Activated CD4-positive, alpha-beta T cell treated with anti-CD3 and anti-CD28 coated beads, Interleukin-2, amount 50 U/mL, for 48 hours (primary cell): Measurements from ENCODE around the gene ZBTB9.
"Not testable (repeated sequence)": the region's sequence is repeated elsewhere in the genome, so short reads cannot be mapped to it uniquely, and the experiment has no call there.

Experiments used
- DNase-seq, 2 experiments: peaks; one replicate each; pipeline ENCODE4 v3.0.0-alpha.2; 2020

ZBTB9 gene

GRCh38 chr6:33469661-33470060 is 15.3 kb downstream of the ZBTB9 start:
- no peak for DNase-seq

- no peak for DNase-seq
Measured at GRCh38 chr6:33477864-33478263, 23.5 kb downstream of the ZBTB9 start.

GRCh38 chr6:33481192-33481591 is 26.8 kb downstream of the ZBTB9 start:
- no peak for DNase-seq

GRCh38 chr6:33482620-33483019 is 28.2 kb downstream of the ZBTB9 start:
- DNase-seq: not testable (repeated sequence)

- DNase-seq: no peak
Measured at GRCh38 chr6:33483678-33484077, 29.3 kb downstream of the ZBTB9 start.

GRCh38 chr6:33484673-33485262 is 30.4 kb downstream of the ZBTB9 start:
- DNase-seq: not testable (repeated sequence)

- not testable (repeated sequence) for DNase-seq
Measured at GRCh38 chr6:33485680-33486079, 31.3 kb downstream of the ZBTB9 start.

- DNase-seq: no peak
Measured at GRCh38 chr6:33488339-33488738, 34.0 kb downstream of the ZBTB9 start.

- DNase-seq: no peak
Measured at GRCh38 chr6:33490198-33490597, 35.8 kb downstream of the ZBTB9 start.

- no peak for DNase-seq
Measured at GRCh38 chr6:33490621-33491020, 36.2 kb downstream of the ZBTB9 start.

- DNase-seq: no peak
Measured at GRCh38 chr6:33492093-33492492, 37.7 kb downstream of the ZBTB9 start.

- no peak for DNase-seq
Measured at GRCh38 chr6:33497157-33497556, 42.8 kb downstream of the ZBTB9 start.

- DNase-seq: no peak
Measured at GRCh38 chr6:33502486-33502885, 48.1 kb downstream of the ZBTB9 start.

- DNase-seq: no peak
Measured at GRCh38 chr6:33504486-33504885, 50.1 kb downstream of the ZBTB9 start.

- DNase-seq: no peak
Measured at GRCh38 chr6:33505548-33506370, 51.4 kb downstream of the ZBTB9 start.
